ENCODE measurements around the gene FGF3.

The FGF3 gene

GRCh38 chr11:69843529-69843921, 24.3 kb upstream of the FGF3 start:
- H3K4me3 ChIP-seq (replicated peaks; ENCODE audit: low read depth, low read length) = no peak overlapping the region
- no peak for DNase-seq (ENCODE audit: low read depth)
- TF ChIP-seq CTCF (IDR thresholded peaks at IDR 0.05; ENCODE audit: low read length, missing control alignments) = no peak

DNA sequence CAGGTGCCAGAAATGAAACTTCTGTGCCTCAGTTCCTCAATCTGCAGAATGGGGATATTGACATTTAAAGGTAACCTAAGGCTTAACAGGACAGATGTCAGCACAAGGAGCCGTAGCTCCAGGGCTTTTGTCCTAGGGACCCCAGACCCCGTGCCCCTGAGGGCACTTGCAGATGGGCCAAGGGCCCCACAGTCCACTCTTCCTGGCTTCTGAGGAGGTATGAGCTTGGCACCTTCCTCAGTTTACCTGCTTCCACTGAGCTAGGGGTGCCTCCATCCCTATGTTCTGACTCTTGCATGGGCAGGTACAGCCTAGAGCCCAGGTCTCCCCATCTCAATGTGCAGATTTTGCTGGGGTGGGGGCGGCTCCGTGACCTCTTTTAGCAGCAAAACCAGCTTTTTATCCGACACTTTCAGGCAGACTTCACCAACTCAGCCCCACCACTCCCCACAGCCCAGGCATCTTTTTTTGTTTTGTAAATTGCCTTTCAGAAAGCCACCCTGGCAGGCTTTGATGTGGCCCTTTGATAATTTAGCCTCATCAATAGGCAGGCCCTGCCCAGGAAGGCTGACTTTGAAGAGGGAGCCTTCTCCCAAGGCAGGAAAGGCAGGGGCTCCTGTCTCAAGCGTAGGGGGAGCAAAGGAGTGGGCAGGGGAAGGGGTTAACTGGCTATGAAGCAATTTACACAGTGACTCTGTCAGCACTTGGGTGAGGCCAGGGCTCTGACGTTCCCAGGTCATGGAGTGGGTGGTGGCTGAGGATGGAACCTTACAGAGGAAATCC, 23.7 kb upstream of the FGF3 start:
- TF ChIP-seq CTCF (IDR thresholded peaks at IDR 0.05; ENCODE audit: low read length, missing control alignments) = no peak
- H3K4me3 ChIP-seq (replicated peaks; ENCODE audit: low read depth, low read length) = no peak overlapping the region
- DNase-seq (ENCODE audit: low read depth) = no peak

- peak; percentile 34 for TF ChIP-seq CTCF (IDR thresholded peaks at IDR 0.05; ENCODE audit: low read length, missing control alignments)
- no peak overlapping the region for H3K4me3 ChIP-seq (replicated peaks; ENCODE audit: low read depth, low read length)
- peak; percentile 18 for DNase-seq (ENCODE audit: low read depth)
Measured at GRCh38 chr11:69841859-69842698, 22.9 kb upstream of the FGF3 start.

DNA sequence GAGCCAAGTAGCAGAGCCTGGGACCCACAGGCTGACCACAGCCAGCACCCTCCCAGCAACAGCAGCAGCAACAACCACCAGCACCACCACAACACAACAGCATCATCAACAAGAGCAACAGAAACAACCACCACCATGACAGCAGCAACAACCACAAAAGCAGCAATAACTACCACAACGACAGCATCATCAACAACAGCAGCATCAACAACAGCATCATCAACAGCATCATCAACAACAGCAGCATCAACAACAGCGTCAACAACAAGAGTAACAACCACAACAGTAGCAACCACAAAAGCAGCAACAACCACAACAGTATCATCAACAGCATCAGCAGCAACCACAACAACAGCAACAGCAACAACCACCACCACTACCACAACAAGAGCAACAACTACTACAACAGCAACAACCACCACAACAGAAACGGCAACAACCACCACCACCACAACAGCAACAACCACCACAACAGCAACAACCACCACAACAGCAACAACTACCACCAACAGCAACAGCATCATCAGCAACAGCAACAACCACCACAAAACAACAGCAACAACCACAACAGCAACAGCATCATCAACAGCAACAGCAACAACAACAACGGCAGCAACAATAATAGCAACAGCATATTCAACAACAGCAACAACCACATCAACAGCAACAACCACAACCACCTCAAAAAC, 22.1 kb upstream of the FGF3 start:
- no peak overlapping the region for H3K4me3 ChIP-seq (replicated peaks; ENCODE audit: low read depth, low read length)
- TF ChIP-seq CTCF (IDR thresholded peaks at IDR 0.05; ENCODE audit: low read length, missing control alignments) = no peak
- no peak for DNase-seq (ENCODE audit: low read depth)

GRCh38 chr11:69840371-69841169, 21.4 kb upstream of the FGF3 start:
- no peak for TF ChIP-seq CTCF (IDR thresholded peaks at IDR 0.05; ENCODE audit: low read length, missing control alignments)
- no peak for DNase-seq (ENCODE audit: low read depth)
- H3K4me3 ChIP-seq (replicated peaks; ENCODE audit: low read depth, low read length) = no peak overlapping the region

DNA sequence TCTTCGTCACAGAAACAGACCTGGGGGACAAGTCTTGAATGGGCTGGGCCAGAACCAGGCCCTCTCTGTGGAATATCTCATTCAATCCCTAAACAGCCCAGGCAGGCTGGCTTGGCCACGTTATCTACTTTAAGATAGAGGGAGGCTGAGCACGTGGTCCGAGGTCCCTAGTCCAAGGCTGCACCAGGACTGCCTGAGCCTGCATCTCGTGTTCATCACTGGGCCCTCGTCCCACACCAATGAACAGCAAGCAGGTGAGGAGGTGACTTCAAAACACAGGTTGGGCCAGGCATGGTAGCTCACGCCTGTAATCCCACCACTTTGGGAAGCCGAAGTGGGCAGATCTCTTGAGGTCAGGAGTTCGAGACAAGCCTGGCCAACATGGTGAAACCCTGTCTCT, 20.3 kb upstream of the FGF3 start:
- DNase-seq (ENCODE audit: low read depth) = no peak
- H3K4me3 ChIP-seq (replicated peaks; ENCODE audit: low read depth, low read length) = no peak overlapping the region
- no peak for TF ChIP-seq CTCF (IDR thresholded peaks at IDR 0.05; ENCODE audit: low read length, missing control alignments)
